GM21723 (cell line): Measurements from ENCODE around the gene MAPKAPK3.

Experiments
- ATAC-seq: cut with Tn5 transposase; IDR thresholded peaks from one replicate; pipeline ENCODE4 v1.9.1; 2021; ENCODE audit warnings: mild to moderate bottlenecking, moderate library complexity; ENCODE audit not compliant: unreplicated experiment

The MAPKAPK3 gene

GRCh38 chr3:50608278-50608677 is 8.7 kb upstream of the MAPKAPK3 start:
- ATAC-seq = no peak

- no peak for ATAC-seq
Measured at GRCh38 chr3:50609071-50609762, 7.7 kb upstream of the MAPKAPK3 start.

GRCh38 chr3:50609763-50610085 is 7.2 kb upstream of the MAPKAPK3 start:
- no peak for ATAC-seq

GRCh38 chr3:50610181-50610971 is 6.6 kb upstream of the MAPKAPK3 start:
- ATAC-seq = no peak

GRCh38 chr3:50610992-50611463 is 5.9 kb upstream of the MAPKAPK3 start:
- no peak for ATAC-seq

GRCh38 chr3:50611464-50612233 is 5.3 kb upstream of the MAPKAPK3 start, which contains the start of gene CISH:
Gene CISH (minus strand): TSS chr3:50611774. CDS start chr3:50611650, 124 bp downstream.
- ATAC-seq = peak; percentile 76

GRCh38 chr3:50612234-50612882 is 4.6 kb upstream of the MAPKAPK3 start:
- peak; percentile 8 for ATAC-seq

- no peak for ATAC-seq
Measured at GRCh38 chr3:50612970-50613846, 3.7 kb upstream of the MAPKAPK3 start.

GRCh38 chr3:50615190-50615589 is 1.8 kb upstream of the MAPKAPK3 start:
- ATAC-seq = no peak

GRCh38 chr3:50616003-50616769 is 765 bp upstream of the MAPKAPK3 start:
- peak; percentile 40 for ATAC-seq

GRCh38 chr3:50616770-50617095 is 218 bp upstream of the MAPKAPK3 start:
- ATAC-seq = peak; percentile 62

GRCh38 chr3:50617911-50618481 is 1.0 kb downstream of the MAPKAPK3 start:
- ATAC-seq = no peak

GRCh38 chr3:50620420-50620819 is 3.5 kb downstream of the MAPKAPK3 start:
- no peak for ATAC-seq

GRCh38 chr3:50620820-50621219 is 3.9 kb downstream of the MAPKAPK3 start:
- ATAC-seq = no peak

GRCh38 chr3:50622881-50623280 is 5.9 kb downstream of the MAPKAPK3 start:
- ATAC-seq = no peak

GRCh38 chr3:50623840-50624474 is 7.0 kb downstream of the MAPKAPK3 start:
- ATAC-seq = no peak

GRCh38 chr3:50624634-50625033 is 7.7 kb downstream of the MAPKAPK3 start:
- ATAC-seq = no peak
